K562 (cell line): ENCODE results near the gene PPOX. TPM values are rescaled to one million over a fixed set of nuclear protein-coding genes. Genes with fewer than 3 reads are reported as not detected.
A peak's percentile ranks its signal among the peaks of the same experiment; 100 is the strongest.

ENCODE experiments used
- EHMT2 ChIP-seq: fragments of 450-650 bp; IDR thresholded peaks from 2 replicates; pipeline ENCODE4 v1.6.1; 2018; ENCODE audit warnings: antibody characterized with exemption
- HOMEZ ChIP-seq: fragments of 250-450 bp; sonication (Bioruptor Pico); IDR thresholded peaks from 2 replicates; pipeline ENCODE4 v1.4.0; 2020; ENCODE audit warnings: mild to moderate bottlenecking, moderate library complexity
- MTA3 ChIP-seq: fragments of 450-650 bp; formaldehyde crosslinking; IDR thresholded peaks from 2 replicates; pipeline ENCODE4 v1.6.1; 2017; ENCODE audit warnings: mild to moderate bottlenecking, borderline replicate concordance
- NCOA2 ChIP-seq, 2 experiments: fragments of 450-650 bp; IDR thresholded peaks; 2 replicates each; pipeline ENCODE4 v1.6.1; 2018; ENCODE audit warnings: mild to moderate bottlenecking in 2 of 2, moderate library complexity in 1 of 2; ENCODE audit not compliant: partially characterized antibody in 2 of 2
- NR0B1 ChIP-seq: fragments of 450-650 bp; IDR thresholded peaks from one replicate; pipeline ENCODE4 v1.6.1; 2018; ENCODE audit warnings: mild to moderate bottlenecking, moderate library complexity; ENCODE audit not compliant: partially characterized antibody
- TARDBP ChIP-seq: fragments of 450-650 bp; IDR thresholded peaks from 2 replicates; pipeline ENCODE4 v1.6.1; 2016
- ZNF384 ChIP-seq: IDR thresholded peaks from 2 replicates; pipeline ENCODE4 v1.6.1; 2012; ENCODE audit warnings: low read depth, low read length, improper control_type of control experiment
- ZNF395 ChIP-seq: fragments of 200-800 bp; sonication (Bioruptor generic); IDR thresholded peaks from 2 replicates; pipeline ENCODE4 v1.6.1; 2017; ENCODE audit warnings: missing genetic modification characterization, missing compliant biosample characterization
- ZNF57 ChIP-seq: fragments of 450-650 bp; formaldehyde crosslinking; IDR thresholded peaks from 2 replicates; pipeline ENCODE4 v1.4.0; 2020; ENCODE audit warnings: mild to moderate bottlenecking, moderate library complexity
- ZNF695 ChIP-seq: fragments of 450-650 bp; formaldehyde crosslinking; IDR thresholded peaks from 2 replicates; pipeline ENCODE4 v1.4.0; 2020; ENCODE audit warnings: mild to moderate bottlenecking, moderate library complexity
- ZNF764 ChIP-seq: fragments of 250-450 bp; sonication (Bioruptor Pico); IDR thresholded peaks from 2 replicates; pipeline ENCODE4 v1.4.0; 2020; ENCODE audit warnings: low read depth, mild to moderate bottlenecking, moderate library complexity
- polyA plus RNA-seq, 8 experiments: library from polyadenylated mRNA; depleted of rRNA in 4 of 8; stranded (reverse) in 5 of 8; unstranded in 3 of 8; fragments of >200 nt; fragmentation: Nextera tagmentation in 2 of 8; fragmentation: Illumina TruSeq in 1 of 8; extraction: Ambion mirVana in 2 of 8; extraction: Trizol in 1 of 8; gene quantifications; 2 replicates each; pipeline versions ENCODE4 v1.2.1 to v1.2.3, GENCODE V29; 2011 to 2014; ENCODE audit warnings: inconsistent platforms in 1 of 8, missing spikeins in 1 of 8
- total RNA-seq, 7 experiments: library from RNA; depleted of rRNA in 6 of 7; stranded (reverse); fragments of >200 nt in 6 of 7; fragmentation: Illumina TruSeq in 2 of 7; extraction: Trizol in 2 of 7; gene quantifications; 2 replicates each; pipeline versions ENCODE4 v1.2.1 to v1.2.3, GENCODE V29; 2011 to 2021; ENCODE audit warnings: low replicate concordance in 1 of 7

PPOX gene
- total and polyA plus RNA-seq, 9 of the 15 experiments (the other 6 are each of a cell fraction or from before 2014, with no cell fraction given), result 17.0 to 57.1 (median 38.9) TPM

- TF ChIP-seq ZNF695 (CRISPR knock-in tag), result no peak
- TF ChIP-seq TARDBP, result no peak; the same call in 1 of the 2 replicates
- no peak for TF ChIP-seq MTA3
- TF ChIP-seq HOMEZ (CRISPR knock-in tag), result no peak
- no peak for TF ChIP-seq ZNF764 (CRISPR knock-in tag)
- no peak for TF ChIP-seq EHMT2
- TF ChIP-seq ZNF57 (CRISPR knock-in tag), result no peak
- TF ChIP-seq NR0B1, result no peak
- 0 out of 2 replicates have a peak, but pooled peaks have one; percentile 4 for TF ChIP-seq ZNF395 (CRISPR knock-in tag)
- TF ChIP-seq NCOA2 (IDR thresholded peaks at IDR 0.05; ENCODE audit: partially characterized antibody in 2 of 2), result no peak
- no peak for TF ChIP-seq ZNF384
Observed at GRCh38 chr1:161166669-161167548, 683 bp downstream of the PPOX start (continued).
